GM18867 (cell line): ENCODE measurements around the gene PEPD.

ENCODE experiments used
- ATAC-seq: cut with Tn5 transposase; IDR thresholded peaks from one replicate; pipeline ENCODE4 v1.9.1; 2021; ENCODE audit warnings: mild to moderate bottlenecking, moderate library complexity; ENCODE audit not compliant: unreplicated experiment

The PEPD gene

GRCh38 chr19:33442706-33443105, 78.9 kb downstream of the PEPD start:
- no peak for ATAC-seq

GRCh38 chr19:33441828-33442227, 79.8 kb downstream of the PEPD start:
- ATAC-seq, result no peak

- ATAC-seq, result no peak
Observed at GRCh38 chr19:33441277-33441699, 80.3 kb downstream of the PEPD start.

- no peak for ATAC-seq
Observed at GRCh38 chr19:33440682-33441081, 80.9 kb downstream of the PEPD start.

- ATAC-seq, result no peak
Observed at GRCh38 chr19:33440241-33440640, 81.3 kb downstream of the PEPD start.

- ATAC-seq, result no peak
Observed at GRCh38 chr19:33438987-33439781, 82.4 kb downstream of the PEPD start.

- ATAC-seq, result no peak
Observed at GRCh38 chr19:33437821-33438671, 83.5 kb downstream of the PEPD start.

GRCh38 chr19:33437393-33437820, 84.2 kb downstream of the PEPD start:
- no peak for ATAC-seq

- no peak for ATAC-seq
Observed at GRCh38 chr19:33436360-33437345, 84.9 kb downstream of the PEPD start.

- ATAC-seq, result no peak
Observed at GRCh38 chr19:33435706-33436359, 85.8 kb downstream of the PEPD start.

GRCh38 chr19:33434886-33435705, 86.5 kb downstream of the PEPD start:
- no peak for ATAC-seq

GRCh38 chr19:33434069-33434885, 87.3 kb downstream of the PEPD start:
- ATAC-seq, result no peak

- no peak for ATAC-seq
Observed at GRCh38 chr19:33432446-33433170, 89.0 kb downstream of the PEPD start.

GRCh38 chr19:33432015-33432414, 89.6 kb downstream of the PEPD start:
- ATAC-seq, result no peak

GRCh38 chr19:33430674-33431277, 90.8 kb downstream of the PEPD start:
- no peak for ATAC-seq

- no peak for ATAC-seq
Observed at GRCh38 chr19:33429891-33430673, 91.5 kb downstream of the PEPD start.
